Measurements from ENCODE around the gene ACAT2. TPM values are rescaled to one million over a fixed set of nuclear protein-coding genes. Genes with fewer than 3 reads are reported as not detected.
"Not testable (repeated sequence)": the region's sequence is repeated elsewhere in the genome, so short reads cannot be mapped to it uniquely, and the experiment has no call there.

Gene ACAT2
- total RNA-seq, 1 donor from 2014 or later: 40.2 TPM

- DNase-seq: no peak
Observed at GRCh38 chr6:159777240-159777904, 15.5 kb downstream of the ACAT2 start.

- DNase-seq: no peak
Observed at GRCh38 chr6:159778131-159778530, 16.3 kb downstream of the ACAT2 start.

- DNase-seq: no peak
Observed at GRCh38 chr6:159778542-159779103, 16.8 kb downstream of the ACAT2 start.

GRCh38 chr6:159788276-159788675, 26.4 kb downstream of the ACAT2 start:
- peak; percentile 7 for DNase-seq

GRCh38 chr6:159788753-159789376, 27.0 kb downstream of the ACAT2 start:
- peak; percentile 70 for DNase-seq

GRCh38 chr6:159789377-159790148, 27.7 kb downstream of the ACAT2 start, which contains the start of gene TCP1:
Gene TCP1 (minus strand): TSS chr6:159789602. CDS start chr6:159789468, 134 bp downstream.
- peak; percentile 100 for DNase-seq

- DNase-seq: peak; percentile 98
Observed at GRCh38 chr6:159790149-159790955, 28.5 kb downstream of the ACAT2 start, which contains the start of gene MRPL18. Gene MRPL18 (plus strand): TSS chr6:159790467. CDS start chr6:159790588, 121 bp downstream.

- DNase-seq: peak; percentile 4
Observed at GRCh38 chr6:159790956-159791598, 29.2 kb downstream of the ACAT2 start.

- not testable (repeated sequence) for DNase-seq
Observed at GRCh38 chr6:159794976-159795375, 33.1 kb downstream of the ACAT2 start.

- DNase-seq: no peak
Observed at GRCh38 chr6:159797554-159797953, 35.7 kb downstream of the ACAT2 start.

GRCh38 chr6:159800141-159800865, 38.5 kb downstream of the ACAT2 start, which contains the start of gene PNLDC1:
Gene PNLDC1 (plus strand): TSS chr6:159800276. CDS start chr6:159800308, 32 bp downstream.
- no peak for DNase-seq

GRCh38 chr6:159801935-159802334, 40.1 kb downstream of the ACAT2 start:
- no peak for DNase-seq

- no peak for DNase-seq
Observed at GRCh38 chr6:159804504-159804903, 42.7 kb downstream of the ACAT2 start.

GRCh38 chr6:159805440-159806020, 43.7 kb downstream of the ACAT2 start:
- DNase-seq: no peak

- no peak for DNase-seq
Observed at GRCh38 chr6:159806021-159806458, 44.2 kb downstream of the ACAT2 start.

GRCh38 chr6:159807150-159807858, 45.5 kb downstream of the ACAT2 start:
- no peak for DNase-seq

GRCh38 chr6:159808647-159809046, 46.8 kb downstream of the ACAT2 start:
- DNase-seq: no peak

- no peak for DNase-seq
Observed at GRCh38 chr6:159809149-159809548, 47.3 kb downstream of the ACAT2 start.

GRCh38 chr6:159813781-159814180, 51.9 kb downstream of the ACAT2 start:
- no peak for DNase-seq

GRCh38 chr6:159815410-159815809, 53.6 kb downstream of the ACAT2 start:
- no peak for DNase-seq
